Measurements from ENCODE around the gene NTM. TPM values are rescaled to one million over a fixed set of nuclear protein-coding genes. Genes with fewer than 3 reads are reported as not detected.

NTM gene
- total and polyA plus RNA-seq, 2 of the 8 experiments (the other 6 are each of a cell fraction or from before 2014, with no cell fraction given): 13.4 to 20.0 TPM

- no peak overlapping the region for H2BK20ac ChIP-seq (ENCODE audit: low read length)
- H3K14ac ChIP-seq (ENCODE audit: insufficient read length): no peak overlapping the region
- H3K36me3 ChIP-seq (ENCODE audit: control insufficient read depth in 2 of 4, insufficient read depth in 4 of 4, low read length in 3 of 4): no peaks in the 10 kb centered on the region
- no peak overlapping the region for H3K9ac ChIP-seq (replicated peaks in 1 of 4; ENCODE audit: extremely low read depth in 1 of 4, low read depth in 3 of 4, low read length in 3 of 4)
- H3K23me2 ChIP-seq (ENCODE audit: low read depth, low read length): peaks cover 5% of the 10 kb centered on the region; the same call in 1 of the 2 replicates
- no peak overlapping the region for H2BK120ac ChIP-seq (replicated peaks; ENCODE audit: low read depth, low read length)
- no peak overlapping the region for H3K4me2 ChIP-seq (ENCODE audit: insufficient read depth in 1 of 2, low read depth in 2 of 2, low read length in 2 of 2)
- ChIA-PET POLR2A (ENCODE audit: partially characterized antibody) (interaction anchor here (0.7 kb wide), 1 partner anchor 17 kb away, joined by 3 read pairs; no protein-coding TSS in a partner anchor), CTCF (ENCODE audit: partially characterized antibody) (interaction anchor here (0.6 kb wide), 1 partner anchor 830 kb away, joined by 3 read pairs; no protein-coding TSS in a partner anchor)
- no peak overlapping the region for H2BK12ac ChIP-seq (ENCODE audit: low read depth, low read length)
- H3K4me3 ChIP-seq (ENCODE audit: extremely low read depth in 1 of 4, insufficient read depth in 2 of 4, low read depth in 3 of 4, low read length in 4 of 4): no peak overlapping the region
- H3K9me3 ChIP-seq (ENCODE audit: insufficient read depth in 2 of 2, low read depth in 1 of 2, low read length in 1 of 2): no peaks in the 10 kb centered on the region
- no peak overlapping the region for H4K5ac ChIP-seq (ENCODE audit: insufficient read length, low read depth, low read length)
- FAIRE-seq (no peak), DNase-seq (ENCODE audit: low read depth in 1 of 2, low spot score in 2 of 2) (no peak)
- H4K8ac ChIP-seq (ENCODE audit: extremely low read depth, insufficient read depth, low read length): no peak overlapping the region
- no peak overlapping the region for H2BK5ac ChIP-seq (ENCODE audit: low read depth, low read length)
- 84% methylated on average over 2 of the region's 2 CpGs; no CpG with 5 or more reads in 1 of the 2 experiments for whole genome bisulfite sequencing, 2 experiments (ENCODE audit: extremely low coverage in 1 of 2, insufficient coverage in 1 of 2, insufficient read length in 1 of 2, insufficient replicate concordance in 2 of 2, low coverage in 1 of 2, low lambda C conversion rate in 2 of 2, missing lambda C conversion rate in 1 of 2)
- H3K56ac ChIP-seq (replicated peaks; ENCODE audit: insufficient read length, low read depth, low read length): no peak overlapping the region
- no peak overlapping the region for H2AFZ ChIP-seq (ENCODE audit: low read length)
- no peak overlapping the region for H2BK15ac ChIP-seq (ENCODE audit: low read length)
- H2AK5ac ChIP-seq (ENCODE audit: low read depth, low read length): no peak overlapping the region
- H3K4me1 ChIP-seq (replicated peaks in 1 of 4; ENCODE audit: control insufficient read depth in 3 of 4, insufficient read depth in 4 of 4, low read length in 3 of 4): peaks cover 0 to 6% (median 2%) of the 10 kb centered on the region in 4 experiments; a peak in 3 of 7 replicates
- H4K91ac ChIP-seq (replicated peaks; ENCODE audit: insufficient read length, low read length): no peak overlapping the region
- no peak overlapping the region for H3K4ac ChIP-seq (replicated peaks; ENCODE audit: insufficient read length, low read depth, low read length)
- peaks cover 0 to 3% of the 10 kb centered on the region in 2 experiments for H4K20me1 ChIP-seq (replicated peaks in 1 of 2; ENCODE audit: control insufficient read depth in 1 of 2, insufficient read depth in 2 of 2, low read length in 2 of 2)
- H3K18ac ChIP-seq (ENCODE audit: extremely low read depth, low read length): no peak overlapping the region
- H3K27me3 ChIP-seq (replicated peaks in 1 of 4; ENCODE audit: control insufficient read depth in 3 of 4, extremely low read depth in 1 of 4, insufficient read depth in 3 of 4, low read length in 3 of 4): no peaks in the 10 kb centered on the region
- 0 out of 4 replicates have a peak, but pooled peaks cover 0 to 3% of the 10 kb centered on the region in 2 experiments for H3K79me2 ChIP-seq (ENCODE audit: control insufficient read depth in 1 of 2, insufficient read depth in 2 of 2, low read length in 2 of 2)
- H3K79me1 ChIP-seq (ENCODE audit: low read depth, low read length): no peaks in the 10 kb centered on the region
- H3K23ac ChIP-seq (ENCODE audit: insufficient read length): no peak overlapping the region
- H3K27ac ChIP-seq (ENCODE audit: low read depth, low read length): no peak overlapping the region
- TF ChIP-seq KDM5A (IDR thresholded peaks at IDR 0.05; ENCODE audit: low read length): no peak
- no peak for TF ChIP-seq YY1 (IDR thresholded peaks at IDR 0.05; ENCODE audit: low read depth, low read length)
- no peak for TF ChIP-seq ASH2L (IDR thresholded peaks at IDR 0.05; ENCODE audit: low read length)
- TF ChIP-seq TBP (IDR thresholded peaks at IDR 0.05; ENCODE audit: low read depth, low read length): no peak
- TF ChIP-seq POU5F1 (IDR thresholded peaks at IDR 0.05; ENCODE audit: low read depth, low read length): no peak
- TF ChIP-seq SP2 (IDR thresholded peaks at IDR 0.05; ENCODE audit: low read length): no peak
- no peak for TF ChIP-seq HDAC2 (IDR thresholded peaks at IDR 0.05; ENCODE audit: borderline replicate concordance in 1 of 2, low read depth in 2 of 2, low read length in 2 of 2)
- no peak for TF ChIP-seq SIX5 (IDR thresholded peaks at IDR 0.05; ENCODE audit: low read depth, low read length)
- no peak for TF ChIP-seq SAP30 (IDR thresholded peaks at IDR 0.05; ENCODE audit: insufficient read depth, insufficient replicate concordance, low read length)
- TF ChIP-seq PHF8 (conservative IDR thresholded peaks at IDR 0.05; ENCODE audit: low read depth, low read length): no peak
- no peak for TF ChIP-seq GABPA (IDR thresholded peaks at IDR 0.05; ENCODE audit: borderline replicate concordance, insufficient read depth, low read length)
- no peak for TF ChIP-seq RNF2 (IDR thresholded peaks at IDR 0.05; ENCODE audit: borderline replicate concordance, low read depth, low read length, missing control alignments, poor library complexity, severe bottlenecking)
- no peak for TF ChIP-seq RBBP5 (IDR thresholded peaks at IDR 0.05; ENCODE audit: borderline replicate concordance, low read depth, low read length)
These were observed 453.4 kb downstream of the NTM start for GRCh38 chr11:131823772-131824171.
